GM23248 (cell line): ENCODE data around the gene TNXB. TPM values are rescaled to one million over a fixed set of nuclear protein-coding genes. Genes with fewer than 3 reads are reported as not detected.

Experiments used
- DNase-seq: peaks from one replicate; pipeline ENCODE4 v3.0.0-alpha.2; 2015
- H2AFZ ChIP-seq: fragments of 200-600 bp; sonication (generic); 2 replicates; pipeline ENCODE4 v1.6.1; 2016; ENCODE audit warnings: antibody characterized with exemption
- H3F3A ChIP-seq: fragments of 200-600 bp; sonication (generic); 2 replicates; pipeline ENCODE4 v1.6.1; 2016; ENCODE audit warnings: mild to moderate bottlenecking, antibody characterized with exemption, mixed run types; ENCODE audit not compliant: insufficient read depth
- H3K27ac ChIP-seq: fragments of 200-600 bp; sonication (generic); 2 replicates; pipeline ENCODE4 v1.5.1; 2016; ENCODE audit warnings: mild to moderate bottlenecking
- H3K27me3 ChIP-seq: fragments of 200-600 bp; sonication (generic); replicated peaks from 2 replicates; pipeline ENCODE4 v1.6.1; 2016; ENCODE audit warnings: mild to moderate bottlenecking; ENCODE audit not compliant: insufficient read depth
- H3K36me3 ChIP-seq: fragments of 200-600 bp; sonication (generic); 2 replicates; pipeline ENCODE4 v1.6.1; 2016; ENCODE audit warnings: low read depth, mild to moderate bottlenecking
- H3K4me1 ChIP-seq: fragments of 200-600 bp; sonication (generic); 2 replicates; pipeline ENCODE4 v1.6.1; 2016; ENCODE audit warnings: mild to moderate bottlenecking; ENCODE audit not compliant: insufficient read depth
- H3K4me2 ChIP-seq: fragments of 200-600 bp; sonication (generic); one replicate; pipeline ENCODE4 v1.6.1; 2016; ENCODE audit warnings: mild to moderate bottlenecking; ENCODE audit not compliant: unreplicated experiment
- H3K4me3 ChIP-seq: fragments of 200-600 bp; sonication (generic); 2 replicates; pipeline ENCODE4 v1.5.1; 2016; ENCODE audit warnings: mild to moderate bottlenecking
- H3K79me2 ChIP-seq: fragments of 200-600 bp; sonication (generic); 2 replicates; pipeline ENCODE4 v1.6.1; 2016; ENCODE audit warnings: mild to moderate bottlenecking; ENCODE audit not compliant: insufficient read depth
- H3K9ac ChIP-seq: fragments of 200-600 bp; sonication (generic); 2 replicates; pipeline ENCODE4 v1.6.1; 2016; ENCODE audit warnings: mild to moderate bottlenecking
- H3K9me2 ChIP-seq: fragments of 200-600 bp; sonication (generic); 2 replicates; pipeline ENCODE4 v1.6.1; 2016; ENCODE audit warnings: mixed run types, mild to moderate bottlenecking, moderate library complexity; ENCODE audit not compliant: insufficient read depth
- H3K9me3 ChIP-seq: fragments of 200-600 bp; sonication (generic); one replicate; pipeline ENCODE4 v1.6.1; 2017; ENCODE audit warnings: low read depth
- H4K20me1 ChIP-seq: fragments of 200-600 bp; sonication (generic); 2 replicates; pipeline ENCODE4 v1.6.0; 2016; ENCODE audit not compliant: insufficient read depth
- EZH2 ChIP-seq: fragments of 200-600 bp; sonication (generic); IDR thresholded peaks from 2 replicates; pipeline ENCODE4 v1.6.1; 2018; ENCODE audit warnings: antibody characterized with exemption, mild to moderate bottlenecking; ENCODE audit not compliant: insufficient read depth, poor library complexity, severe bottlenecking
- EZH2phosphoT487 ChIP-seq: fragments of 200-600 bp; sonication (generic); IDR thresholded peaks from 2 replicates; pipeline ENCODE4 v1.6.1; 2018; ENCODE audit warnings: antibody characterized with exemption, moderate library complexity, mild to moderate bottlenecking, low read depth; ENCODE audit not compliant: insufficient read depth
- WGBS, 2 experiments: methylation state at CpG; one replicate each; pipeline ENCODE4 v1.1.6; 2015 to 2017; ENCODE audit warnings: low lambda C conversion rate in 2 of 2, low coverage in 1 of 2; ENCODE audit errors: missing lambda C conversion rate in 2 of 2; 5-methylcytosine and 5-hydroxymethylcytosine counted together
- in situ Hi-C: fragments of 300-500 bp; cut with MboI; formaldehyde crosslinking; loops from 2 replicates; pipeline ENCODE4 v1.15.0; 2020
- polyA plus RNA-seq: library from polyadenylated mRNA; unstranded; fragments of >200 nt; fragmentation: Nextera tagmentation; extraction: Ambion mirVana; gene quantifications from 2 replicates; pipeline ENCODE4 v1.2.1, GENCODE V29; 2016
- total RNA-seq: library from RNA; depleted of rRNA; stranded (reverse); fragments of >200 nt; shearing (Covaris generic); gene quantifications from 2 replicates; pipeline ENCODE4 v1.2.3, GENCODE V29; 2014

The TNXB gene
- total and polyA plus RNA-seq, 2 experiments from 2014 or later = 5.2 to 23.8 TPM

GRCh38 chr6:32114796-32115195, 5.7 kb upstream of the TNXB start:
- Histone ChIP-seq H3K79me2 (no peaks in the 10 kb centered on the region), H4K20me1 (no peaks in the 10 kb centered on the region), H3F3A (peaks cover 25% of the 10 kb centered on the region), H3K36me3 (no peaks in the 10 kb centered on the region; the same call in none of the 2 replicates), H3K27ac (peak overlapping the region; percentile 98), H3K4me2 (peak overlapping the region; percentile 56), H3K9me2 (no peaks in the 10 kb centered on the region), H3K9me3 (no peaks in the 10 kb centered on the region), H3K4me1 (peaks cover 45% of the 10 kb centered on the region), H2AFZ (no peak overlapping the region), H3K4me3 (peak overlapping the region; percentile 31; the same call in 1 of the 2 replicates), H3K9ac (peak overlapping the region; percentile 82), H3K27me3 (no peaks in the 10 kb centered on the region)
- peak; percentile 98 for DNase-seq
- 11 to 13% methylated on average over 8 of the region's 8 CpGs for WGBS, 2 experiments
- in situ Hi-C loops = no loop called here
- TF ChIP-seq EZH2phosphoT487 = no peak
- no peak for TF ChIP-seq EZH2

GRCh38 chr6:32113386-32114352, 4.5 kb upstream of the TNXB start:
- no peak for TF ChIP-seq EZH2
- no peak for TF ChIP-seq EZH2phosphoT487
- DNase-seq = peak; percentile 98
- Histone ChIP-seq H3K4me3 (no peak overlapping the region), H3K9me3 (no peaks in the 10 kb centered on the region), H2AFZ (no peak overlapping the region), H3K4me2 (peak overlapping the region; percentile 71), H4K20me1 (no peaks in the 10 kb centered on the region), H3K4me1 (peaks cover 45% of the 10 kb centered on the region), H3K9me2 (no peaks in the 10 kb centered on the region), H3F3A (peaks cover 16% of the 10 kb centered on the region), H3K9ac (peak overlapping the region; percentile 82), H3K79me2 (no peaks in the 10 kb centered on the region), H3K27ac (peak overlapping the region; percentile 98), H3K27me3 (no peaks in the 10 kb centered on the region), H3K36me3 (no peaks in the 10 kb centered on the region; the same call in none of the 2 replicates)
- WGBS, 2 experiments = 51 to 54% methylated on average over 9 of the region's 9 CpGs
- in situ Hi-C loops = no loop called here

DNA sequence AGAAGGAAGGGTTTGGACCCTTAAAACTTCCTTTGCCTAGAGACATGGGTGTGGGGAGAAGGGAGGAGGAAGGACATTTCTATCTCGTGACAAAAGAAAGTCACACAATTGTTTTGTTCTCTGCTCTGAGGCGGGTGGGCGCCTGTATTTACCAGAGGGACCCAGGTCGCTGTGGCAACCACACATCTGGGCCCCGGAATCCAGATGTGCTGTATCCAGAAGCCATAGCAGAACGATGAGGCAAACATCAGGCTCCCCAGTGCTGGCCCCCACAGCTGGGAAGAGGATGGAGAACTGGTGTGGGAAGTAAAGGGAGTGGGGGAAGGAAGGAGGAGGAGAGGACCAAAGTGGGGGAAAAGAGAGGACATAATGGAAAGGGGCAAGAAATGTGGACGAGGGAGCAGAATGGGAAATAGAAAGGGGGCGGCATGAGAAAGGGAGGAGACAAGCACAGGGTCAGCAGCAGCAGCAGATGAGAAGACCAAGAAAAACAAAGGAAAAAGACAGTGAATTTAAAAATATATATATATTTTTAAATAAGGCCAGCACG, 3.4 kb upstream of the TNXB start:
- H4K20me1 ChIP-seq = no peaks in the 10 kb centered on the region
- no peaks in the 10 kb centered on the region for H3K27me3 ChIP-seq
- H2AFZ ChIP-seq = no peak overlapping the region
- H3F3A ChIP-seq = peaks cover 20% of the 10 kb centered on the region
- no peaks in the 10 kb centered on the region; the same call in 1 of the 2 replicates for H3K36me3 ChIP-seq
- peaks cover 57% of the 10 kb centered on the region for H3K4me1 ChIP-seq
- peak overlapping the region; percentile 22; the same call in 1 of the 2 replicates for H3K9ac ChIP-seq
- H3K9me2 ChIP-seq = no peaks in the 10 kb centered on the region
- H3K79me2 ChIP-seq = no peaks in the 10 kb centered on the region
- H3K27ac ChIP-seq = peak overlapping the region; percentile 98
- no peak for TF ChIP-seq EZH2
- no peak for TF ChIP-seq EZH2phosphoT487
- H3K9me3 ChIP-seq = no peaks in the 10 kb centered on the region
- no peak overlapping the region for H3K4me3 ChIP-seq
- in situ Hi-C loops = no loop called here
- WGBS, 2 experiments = 31 to 47% methylated on average over 9 of the region's 9 CpGs
- peak; percentile 46 for DNase-seq
- no peak overlapping the region for H3K4me2 ChIP-seq

DNA sequence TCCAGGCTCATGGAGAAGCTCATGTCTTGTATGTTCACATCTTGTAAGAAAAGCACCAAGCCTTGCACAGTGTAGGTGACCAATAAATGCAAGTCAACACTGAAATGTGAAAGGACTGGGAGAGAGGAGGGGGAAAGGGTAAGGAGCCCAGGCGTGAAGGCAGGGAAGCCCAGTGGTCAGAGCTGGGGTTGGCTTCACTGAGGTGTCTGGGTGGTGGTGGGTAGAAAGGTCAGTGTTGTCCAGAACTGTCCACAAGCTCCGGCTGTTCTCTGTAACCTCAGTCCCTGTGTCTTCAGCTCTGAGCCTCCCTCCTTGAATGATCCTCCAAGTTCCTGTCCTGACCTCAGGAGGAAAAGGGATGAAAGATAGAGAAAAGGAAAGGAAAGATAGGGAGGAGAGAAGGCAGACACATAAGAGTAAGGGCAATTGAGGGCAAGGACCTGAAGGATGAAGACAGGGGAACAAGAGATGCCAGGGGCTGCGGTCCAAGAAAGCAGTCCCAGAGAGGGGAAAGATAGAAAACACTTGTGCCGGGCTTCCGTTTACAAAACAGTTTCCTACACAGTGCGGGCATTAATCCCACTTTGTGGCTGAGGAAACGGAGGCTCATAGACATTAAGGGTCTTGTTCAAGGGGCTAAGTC, 2.4 kb upstream of the TNXB start:
- Histone ChIP-seq H3K27ac (no peak overlapping the region), H3K4me3 (no peak overlapping the region), H3K9ac (peak overlapping the region; percentile 22; the same call in 1 of the 2 replicates), H3F3A (peaks cover 20% of the 10 kb centered on the region), H3K79me2 (no peaks in the 10 kb centered on the region), H3K4me2 (no peak overlapping the region), H3K4me1 (peaks cover 61% of the 10 kb centered on the region), H2AFZ (no peak overlapping the region), H3K36me3 (no peaks in the 10 kb centered on the region; the same call in 1 of the 2 replicates), H4K20me1 (no peaks in the 10 kb centered on the region), H3K9me2 (no peaks in the 10 kb centered on the region), H3K9me3 (no peaks in the 10 kb centered on the region), H3K27me3 (no peaks in the 10 kb centered on the region)
- WGBS, 2 experiments = 52 to 53% methylated on average over 7 of the region's 7 CpGs
- DNase-seq = no peak
- TF ChIP-seq EZH2phosphoT487 (no peak), EZH2 (no peak)
- in situ Hi-C loops = no loop called here
